ENCODE measurements around the gene PALLD.

- TF ChIP-seq POLR2A (IDR thresholded peaks at IDR 0.05; ENCODE audit: low read depth, low read length) (no peak), POLR2AphosphoS5 (IDR thresholded peaks at IDR 0.05; ENCODE audit: low read depth, low read length) (no peak)
Measured at GRCh38 chr4:168674866-168675265, 178.0 kb downstream of the PALLD start.

Data from GM12891 (cell line).